ENCODE data around the gene PRR19.
A peak's percentile ranks its signal among the peaks of the same experiment; 100 is the strongest.

PRR19 gene

DNA sequence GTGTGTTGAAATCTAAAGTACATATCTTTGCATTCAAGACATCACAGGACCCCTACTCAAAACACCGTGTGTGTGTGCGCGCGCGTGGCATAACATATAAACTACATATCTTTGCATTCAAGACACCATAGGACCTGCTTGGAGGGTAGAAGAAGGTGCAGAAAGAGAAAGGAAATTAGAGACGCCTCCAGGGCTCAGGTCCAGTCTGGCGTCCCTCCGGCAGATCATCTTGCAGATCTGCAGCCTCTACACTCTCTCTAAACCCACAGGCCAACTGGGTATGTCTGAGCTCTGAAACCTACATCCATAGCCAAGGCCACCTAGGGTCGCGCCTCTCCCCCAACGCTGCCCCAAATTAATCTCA, 1.2 kb downstream of the PRR19 start:
- DNase-seq, result no peak

DNA sequence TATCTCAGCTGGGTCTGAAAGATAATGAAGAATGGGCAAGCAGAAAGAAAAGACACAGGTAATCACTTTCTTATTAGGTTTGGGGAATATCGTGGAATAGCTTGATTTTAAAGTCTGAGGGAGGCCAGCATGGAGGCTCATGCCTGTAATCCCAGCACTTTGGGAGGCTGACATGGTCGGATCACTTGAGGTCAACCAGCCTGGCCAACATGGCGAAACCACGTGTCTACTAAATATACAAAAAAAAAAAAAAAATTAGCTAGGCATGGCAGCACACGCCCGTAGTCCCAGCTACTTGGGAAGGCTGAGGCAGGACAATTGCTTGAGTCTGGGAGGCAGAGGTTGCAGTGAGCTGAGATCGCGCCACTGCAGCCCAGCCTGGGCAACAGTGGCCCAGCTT, 1.9 kb downstream of the PRR19 start:
- no peak for DNase-seq

GRCh38 chr19:42306646-42307045, 4.7 kb downstream of the PRR19 start:
- no peak for DNase-seq

DNA sequence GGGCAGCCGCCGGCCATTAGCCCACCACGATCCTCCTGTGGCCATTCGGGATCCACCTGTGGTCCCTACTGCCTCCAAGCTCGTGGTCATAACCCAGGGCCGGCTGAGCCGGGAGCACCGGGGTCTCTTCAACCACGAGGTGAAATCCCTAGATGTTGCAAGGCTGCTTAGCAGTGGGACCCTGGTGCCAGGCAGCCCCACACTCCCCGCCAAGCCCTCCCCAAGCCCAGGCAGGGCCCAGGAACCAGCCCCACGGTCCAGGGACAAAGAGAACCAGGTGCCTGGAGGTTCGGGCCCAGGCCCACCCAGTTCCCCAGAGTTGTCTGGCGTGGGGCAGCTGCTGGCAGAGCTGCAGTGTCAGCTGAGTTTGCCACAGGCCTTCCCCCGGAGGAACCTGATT, 7.8 kb downstream of the PRR19 start:
- no peak for DNase-seq

- no peak for DNase-seq
Observed at GRCh38 chr19:42311657-42312056, 9.7 kb downstream of the PRR19 start.

DNA sequence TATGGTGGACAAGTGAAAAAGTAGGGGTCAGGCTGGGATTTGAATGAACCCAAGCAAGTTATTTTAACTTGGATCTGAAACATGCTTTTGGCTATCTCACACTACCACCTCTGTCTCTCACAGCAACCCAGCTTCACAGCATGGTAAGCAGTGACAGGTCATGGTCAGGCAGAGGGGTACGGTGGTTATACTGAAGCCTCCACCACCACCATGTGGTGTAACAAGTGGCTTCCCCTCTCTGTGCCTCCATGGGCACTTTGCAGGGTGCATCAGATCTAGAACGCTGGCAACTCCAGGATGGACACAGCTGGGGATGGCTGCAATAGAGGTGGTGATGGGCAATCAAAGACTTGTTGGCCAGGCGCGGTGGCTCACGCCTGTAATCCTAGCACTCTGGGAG, 10.4 kb downstream of the PRR19 start:
- DNase-seq, result no peak

GRCh38 chr19:42313096-42313839, 11.3 kb downstream of the PRR19 start, which contains the start of gene TMEM145:
TMEM145 (plus strand) TSS chr19:42313309; CDS start chr19:42313377, 68 bp downstream.
- peak; percentile 54 to 69 for DNase-seq

- no peak for DNase-seq
Observed at GRCh38 chr19:42313840-42314755, 12.2 kb downstream of the PRR19 start.

GRCh38 chr19:42315024-42315423, 13.1 kb downstream of the PRR19 start:
- no peak for DNase-seq

DNA sequence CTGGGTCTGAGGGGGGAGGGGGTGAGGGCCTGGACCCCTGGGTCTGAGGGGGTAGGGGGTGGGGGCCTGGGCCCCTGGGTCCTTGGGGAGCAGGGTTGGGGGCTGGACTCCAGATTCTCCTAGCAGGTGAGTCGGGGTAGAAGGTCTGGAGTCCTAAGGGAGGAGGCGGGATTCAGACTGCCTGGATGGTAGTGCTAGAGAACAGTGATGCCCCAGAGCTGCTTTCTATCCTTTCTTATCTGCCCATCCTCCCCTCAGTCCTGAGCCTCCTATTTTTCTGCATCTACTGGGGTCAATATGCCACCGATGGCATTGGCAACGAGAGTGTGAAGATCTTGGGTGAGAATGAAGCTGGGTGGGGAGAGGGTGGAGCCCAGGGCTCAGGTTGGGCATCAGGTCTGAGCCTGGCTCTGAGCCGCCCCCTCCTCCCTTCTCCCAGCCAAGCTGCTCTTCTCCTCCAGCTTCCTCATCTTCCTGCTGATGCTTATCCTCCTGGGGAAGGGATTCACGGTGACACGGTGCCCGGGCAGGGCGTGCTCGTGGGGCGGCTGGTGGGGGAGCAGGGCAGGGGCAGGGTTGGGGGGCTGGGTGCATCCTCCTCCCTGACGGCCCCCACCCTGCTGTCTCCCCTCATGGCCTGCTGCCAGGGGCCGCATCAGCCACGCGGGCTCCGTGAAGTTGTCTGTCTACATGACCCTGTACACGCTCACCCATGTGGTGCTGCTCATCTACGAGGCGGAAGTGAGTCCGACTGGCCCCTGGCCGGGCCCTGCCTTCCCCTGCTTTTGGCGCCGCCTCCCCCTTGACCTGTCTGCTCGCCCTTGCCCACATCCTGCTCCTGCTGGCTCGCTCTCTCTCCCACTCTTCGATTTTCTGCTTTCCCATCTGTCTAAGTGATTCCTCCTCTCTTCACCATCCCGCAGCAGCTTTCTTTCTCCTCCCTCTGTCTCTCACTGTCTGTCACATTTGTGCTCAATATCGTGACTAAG, 14.6 kb downstream of the PRR19 start:
- no peak for DNase-seq

- DNase-seq, result no peak
Observed at GRCh38 chr19:42317535-42317934, 15.6 kb downstream of the PRR19 start.

GRCh38 chr19:42322305-42322704, 20.4 kb downstream of the PRR19 start:
- no peak for DNase-seq

- DNase-seq, result no peak
Observed at GRCh38 chr19:42323473-42323851, 21.5 kb downstream of the PRR19 start.

GRCh38 chr19:42323852-42324654, 22.1 kb downstream of the PRR19 start:
- peak in 1 of 2 experiments; percentile 49 for DNase-seq

DNA sequence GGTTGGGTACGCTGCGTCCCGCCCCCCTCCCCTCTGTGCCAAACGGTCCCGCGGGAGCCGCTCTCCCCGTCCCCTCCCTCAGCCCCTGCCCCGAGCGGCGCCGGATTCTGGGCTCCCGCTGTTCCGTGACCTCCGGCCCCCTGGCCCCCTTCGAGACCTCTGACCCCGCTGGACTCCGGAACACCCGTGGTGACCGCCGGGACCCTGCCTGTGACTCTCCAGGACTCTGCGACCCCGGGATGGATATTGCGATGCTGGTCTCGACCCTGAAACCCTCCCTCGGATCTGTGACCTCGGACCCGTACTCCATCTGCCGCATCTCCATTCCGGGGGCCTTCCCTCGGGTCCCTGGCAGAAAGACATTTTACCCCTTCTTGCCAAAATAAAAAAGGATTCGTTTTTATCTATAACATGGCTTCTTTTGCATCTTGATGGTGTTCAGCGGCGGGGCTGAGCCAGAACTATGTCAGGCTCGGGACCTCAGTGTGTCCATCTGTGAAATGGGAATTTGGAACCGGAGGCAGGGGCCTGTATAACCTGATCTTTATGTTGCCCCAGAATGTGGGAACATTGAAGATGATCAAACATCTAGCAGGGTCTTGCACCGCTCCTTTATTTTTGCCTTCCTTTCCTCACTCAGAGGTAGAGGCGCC, 22.8 kb downstream of the PRR19 start:
- DNase-seq, result no peak

DNA sequence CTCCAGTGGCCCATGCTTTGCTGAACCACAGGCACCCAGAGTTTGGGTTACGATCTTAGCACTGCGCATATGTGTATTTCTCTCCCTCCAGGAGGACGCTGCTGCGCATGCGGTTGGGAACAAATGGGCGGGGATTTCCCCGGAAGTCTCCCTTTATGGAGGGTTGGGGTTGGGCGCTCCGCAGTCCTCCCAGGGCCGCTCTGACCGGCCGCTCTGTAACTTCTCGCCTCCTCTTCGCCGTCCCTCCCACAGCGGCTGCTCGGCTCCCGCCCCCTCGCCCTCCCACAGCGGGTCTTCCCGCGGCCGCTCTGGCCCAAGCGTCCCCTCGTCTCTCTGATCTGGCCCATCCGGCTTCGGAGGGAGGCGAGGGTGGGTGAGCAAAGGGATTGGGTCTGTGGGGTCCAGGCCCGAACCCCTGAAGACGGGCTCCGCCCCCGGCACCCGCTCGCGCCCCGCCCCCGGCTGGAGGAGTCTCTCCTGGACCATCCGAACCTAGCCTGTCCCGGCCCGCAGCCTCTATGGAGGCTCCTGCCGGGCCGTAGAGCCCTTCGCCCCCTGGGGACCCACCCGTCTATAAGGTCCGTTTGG, 23.5 kb downstream of the PRR19 start, which contains the start of gene MEGF8:
TSS of gene MEGF8 (plus strand) at position 328 of the 588 bp plus-strand sequence. CDS start 609 bp downstream, outside the sequence.
- peak; percentile 99 for DNase-seq

DNA sequence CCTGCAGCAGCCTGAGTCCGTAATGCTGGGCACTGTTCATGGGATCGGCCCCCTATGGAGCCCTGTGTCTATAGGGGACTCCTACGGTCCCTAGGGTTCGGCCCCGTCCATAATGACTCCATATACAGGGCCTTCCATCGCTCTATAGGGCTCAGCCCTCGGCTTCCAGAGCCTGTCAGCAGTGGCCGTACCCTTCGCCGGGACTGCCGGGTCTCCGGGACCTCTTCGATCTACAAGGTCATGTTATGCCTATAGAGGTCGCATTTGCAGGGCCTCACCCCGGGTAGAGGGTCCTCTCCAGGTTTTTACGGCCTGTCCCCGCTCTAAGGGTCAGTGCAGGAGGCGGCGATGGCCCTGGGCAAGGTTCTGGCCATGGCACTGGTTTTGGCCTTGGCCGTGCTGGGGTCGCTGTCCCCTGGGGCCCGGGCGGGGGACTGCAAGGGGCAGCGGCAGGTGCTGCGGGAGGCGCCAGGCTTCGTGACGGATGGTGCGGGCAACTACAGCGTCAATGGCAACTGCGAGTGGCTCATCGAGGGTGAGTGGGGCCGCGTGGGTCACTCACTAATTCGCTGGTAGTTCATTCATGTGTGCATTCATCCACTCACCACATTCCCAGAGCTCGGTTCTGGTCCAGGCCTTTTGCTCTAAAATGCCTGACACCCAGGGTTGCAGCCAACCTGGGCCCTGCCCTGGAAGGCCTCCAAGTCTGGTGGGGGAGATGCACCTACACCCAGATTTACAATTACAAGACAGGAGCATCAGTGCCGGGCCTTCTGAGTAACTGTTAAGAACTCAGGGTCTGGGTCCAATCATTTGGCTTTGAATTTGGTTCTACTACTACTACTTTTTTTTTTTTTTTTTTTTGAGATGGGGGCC, 24.2 kb downstream of the PRR19 start:
- peak; percentile 67 for DNase-seq

DNA sequence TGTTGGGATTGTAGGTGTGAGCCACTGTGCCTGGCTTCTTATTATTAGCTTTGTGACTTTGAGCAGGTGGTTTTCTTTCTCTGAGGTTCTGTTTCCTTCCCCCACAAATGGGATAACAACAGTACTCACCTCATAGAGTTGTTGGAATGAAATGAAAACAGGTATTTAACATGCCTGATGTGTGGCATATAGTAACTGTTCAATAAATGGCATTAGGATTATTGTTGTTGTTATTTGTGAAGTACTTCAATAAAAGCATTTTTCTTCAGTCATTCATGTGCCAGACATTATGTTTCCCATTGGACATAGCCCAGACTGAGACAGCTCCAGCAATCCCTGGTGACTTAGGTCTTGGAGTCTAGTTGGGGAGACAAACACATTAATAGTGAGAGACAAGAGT, 25.0 kb downstream of the PRR19 start:
- DNase-seq, result no peak

- DNase-seq, result no peak
Observed at GRCh38 chr19:42327381-42327780, 25.4 kb downstream of the PRR19 start.

DNA sequence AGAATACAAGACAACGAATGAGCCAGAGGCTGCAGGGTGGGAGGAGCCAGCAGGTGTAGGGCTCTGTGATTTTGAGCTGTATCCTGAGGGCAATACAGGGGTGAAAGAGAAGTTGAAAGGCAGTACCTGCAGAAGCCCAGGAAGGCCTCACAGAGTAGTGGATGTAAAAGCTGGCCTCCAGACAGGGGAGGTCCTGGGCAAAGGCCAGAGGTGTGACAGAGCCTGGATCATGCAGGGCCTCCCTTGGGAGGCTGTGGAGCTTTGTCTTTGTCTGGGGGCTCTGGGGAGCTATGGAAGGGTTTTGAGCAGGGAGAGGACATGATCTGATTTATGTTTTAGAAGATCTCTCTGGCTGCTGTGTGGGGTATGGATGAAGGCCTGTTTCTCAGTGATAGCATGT, 26.2 kb downstream of the PRR19 start:
- DNase-seq, result no peak
